AG04450 (cell line): ENCODE results near the gene ADGRG6. TPM values are rescaled to one million over a fixed set of nuclear protein-coding genes. Genes with fewer than 3 reads are reported as not detected.
"Not testable (repeated sequence)": the region's sequence is repeated elsewhere in the genome, so short reads cannot be mapped to it uniquely, and the experiment has no call there.

ENCODE experiments used
- CTCF ChIA-PET: fragments of 300-600, 350-600 bp; formaldehyde crosslinking; extraction: SDS; loops from one replicate; lab custom pipeline; 2022; ENCODE audit warnings: antibody characterized with exemption, inconsistent platforms; lab: Charles Lee
- POLR2A ChIA-PET: fragments of 350-600 bp; formaldehyde crosslinking; extraction: SDS; loops from one replicate; lab custom pipeline; 2021; ENCODE audit warnings: antibody characterized with exemption, inconsistent platforms; lab: Yijun Ruan, JAX
- DNase-seq: peaks from one replicate; pipeline ENCODE4 v3.0.0-alpha.2; 2011; ENCODE audit warnings: low read depth, low spot score
- H3K27ac ChIP-seq: one replicate; pipeline ENCODE4 v1.5.1; 2012; ENCODE audit warnings: low read depth, low read length, control low read depth
- H3K27me3 ChIP-seq: one replicate; pipeline ENCODE4 v1.6.0; 2012; ENCODE audit warnings: low read length; ENCODE audit not compliant: control insufficient read depth, insufficient read depth
- H3K4me3 ChIP-seq: 2 replicates; pipeline ENCODE4 v1.5.1; 2011; ENCODE audit warnings: mild to moderate bottlenecking, low read depth, low read length, control low read depth
- H3K9me3 ChIP-seq: 2 replicates; pipeline ENCODE4 v1.5.1; 2012; ENCODE audit warnings: low read length; ENCODE audit not compliant: control insufficient read depth, insufficient read depth
- CTCF ChIP-seq: IDR thresholded peaks from 2 replicates; pipeline ENCODE4 v1.5.1; 2011; ENCODE audit warnings: low read depth, low read length, control low read depth, inconsistent platforms
- polyA plus RNA-seq: library from polyadenylated mRNA; depleted of rRNA; stranded (reverse); fragments of >200 nt; gene quantifications from 2 replicates; pipeline ENCODE4 v1.2.3, GENCODE V29; 2011

Gene ADGRG6
- polyA plus RNA-seq, 1 experiment: 16.2 TPM

- CTCF ChIA-PET: no interaction called here
- TF ChIP-seq CTCF: no peak
- H3K4me3 ChIP-seq: no peak overlapping the region
- no peaks in the 10 kb centered on the region for H3K9me3 ChIP-seq
- POLR2A ChIA-PET: interaction anchor here (0.5 kb wide), 1 partner anchor 72 kb away, joined by 5 read pairs; no protein-coding TSS in a partner anchor
- H3K27me3 ChIP-seq: no peaks in the 10 kb centered on the region
- DNase-seq: no peak
- H3K27ac ChIP-seq: no peak overlapping the region
Observed at GRCh38 chr6:142339968-142340658, 38.3 kb downstream of the ADGRG6 start.

GRCh38 chr6:142341855-142342330 lies 40.1 kb downstream of the ADGRG6 start:
- POLR2A ChIA-PET: no interaction called here
- H3K27me3 ChIP-seq: no peaks in the 10 kb centered on the region

GRCh38 chr6:142342986-142343385 lies 41.2 kb downstream of the ADGRG6 start:
- ChIA-PET CTCF (interaction anchor here (1.2 kb wide), 1 partner anchor 135 kb away, joined by 4 read pairs; no protein-coding TSS in a partner anchor), POLR2A (no interaction called here)
- DNase-seq: no peak
- H3K27ac ChIP-seq: no peak overlapping the region
- no peak for TF ChIP-seq CTCF
- no peaks in the 10 kb centered on the region for H3K27me3 ChIP-seq
- no peak overlapping the region for H3K4me3 ChIP-seq
- no peaks in the 10 kb centered on the region for H3K9me3 ChIP-seq

More at GRCh38 chr6:142341855-142342330, 40.1 kb downstream of the ADGRG6 start:
- DNase-seq: no peak
- no peak overlapping the region for H3K27ac ChIP-seq
- CTCF ChIA-PET: no interaction called here
- H3K4me3 ChIP-seq: no peak overlapping the region
- H3K9me3 ChIP-seq: no peaks in the 10 kb centered on the region
- TF ChIP-seq CTCF: no peak

GRCh38 chr6:142343938-142344337 lies 42.1 kb downstream of the ADGRG6 start:
- no peak overlapping the region for H3K27ac ChIP-seq
- H3K4me3 ChIP-seq: no peak overlapping the region
- no peaks in the 10 kb centered on the region for H3K9me3 ChIP-seq
- TF ChIP-seq CTCF: no peak
- DNase-seq: no peak
- CTCF ChIA-PET: interaction anchor here (1.0 to 1.2 kb wide), 2 partner anchors 12 to 136 kb away, joined by 3 to 4 read pairs; no protein-coding TSS in a partner anchor
- no peaks in the 10 kb centered on the region for H3K27me3 ChIP-seq
- POLR2A ChIA-PET: no interaction called here

GRCh38 chr6:142345261-142345660 lies 43.5 kb downstream of the ADGRG6 start:
- Histone ChIP-seq H3K27me3 (no peaks in the 10 kb centered on the region), H3K27ac (no peak overlapping the region), H3K9me3 (no peaks in the 10 kb centered on the region), H3K4me3 (no peak overlapping the region)
- TF ChIP-seq CTCF: no peak
- ChIA-PET POLR2A (no interaction called here), CTCF (no interaction called here)
- DNase-seq: no peak

- H3K27me3 ChIP-seq, CTCF ChIA-PET, H3K9me3 ChIP-seq, DNase-seq, H3K4me3 ChIP-seq, H3K27ac ChIP-seq: not testable (repeated sequence)
- POLR2A ChIA-PET: interaction anchor here (0.6 kb wide), 1 partner anchor 50 kb away, joined by 3 read pairs; no protein-coding TSS in a partner anchor
Observed at GRCh38 chr6:142346166-142346565, 44.4 kb downstream of the ADGRG6 start.
